Calu3 (cell line): ENCODE data around the gene CBFB. TPM values are rescaled to one million over a fixed set of nuclear protein-coding genes. Genes with fewer than 3 reads are reported as not detected.

Experiments used
- BruUV-seq: library from RNA; stranded (reverse); fragments of 400-500 nt; replicated peaks from 2 replicates; lab custom pipeline; 2021; lab: Mats Ljungman, UMichigan
- CTCF ChIA-PET: fragments of 300-600 bp; sonication (Branson Sonifier 250); formaldehyde crosslinking; loops from one replicate; lab custom pipeline; 2022; ENCODE audit warnings: antibody characterized with exemption; lab: Charles Lee
- DNase-seq: peaks from one replicate; pipeline ENCODE4 v3.0.0; 2022
- H3K27ac Mint-ChIP-seq: one replicate; pipeline ENCODE4 v1.8.0; 2022; ENCODE audit warnings: mixed read lengths; ENCODE audit not compliant: unreplicated experiment
- H3K27me3 Mint-ChIP-seq: one replicate; pipeline ENCODE4 v1.8.0; 2022; ENCODE audit warnings: mixed read lengths; ENCODE audit not compliant: unreplicated experiment
- H3K36me3 Mint-ChIP-seq: one replicate; pipeline ENCODE4 v1.8.0; 2022; ENCODE audit warnings: mild to moderate bottlenecking, moderate library complexity, mixed read lengths; ENCODE audit not compliant: insufficient read depth, unreplicated experiment
- H3K4me1 Mint-ChIP-seq: one replicate; pipeline ENCODE4 v1.8.0; 2022; ENCODE audit warnings: mild to moderate bottlenecking, low read depth, mixed read lengths; ENCODE audit not compliant: unreplicated experiment
- H3K4me3 Mint-ChIP-seq: one replicate; pipeline ENCODE4 v1.8.0; 2022; ENCODE audit warnings: mild to moderate bottlenecking, low read depth, moderate library complexity, mixed read lengths; ENCODE audit not compliant: unreplicated experiment
- H3K9me3 Mint-ChIP-seq: one replicate; pipeline ENCODE4 v1.8.0; 2022; ENCODE audit warnings: low read depth, mixed read lengths; ENCODE audit not compliant: unreplicated experiment
- CTCF ChIP-seq: fragments of 200-600 bp; IDR thresholded peaks from one replicate; pipeline ENCODE4 v1.8.0; 2022; ENCODE audit warnings: antibody characterized with exemption; ENCODE audit not compliant: unreplicated experiment
- intact Hi-C: fragments of 100-400 bp; cut with micrococcal nuclease; formaldehyde crosslinking; loops from one replicate; pipeline ENCODE4 v1.10.0; 2022; ENCODE audit not compliant: unreplicated experiment
- total RNA-seq: library from RNA; stranded (reverse); gene quantifications from 2 replicates; pipeline ENCODE4 v1.2.3, GENCODE V29; 2022

CBFB gene
- total RNA-seq, 1 experiment from 2014 or later: 116 TPM

DNA sequence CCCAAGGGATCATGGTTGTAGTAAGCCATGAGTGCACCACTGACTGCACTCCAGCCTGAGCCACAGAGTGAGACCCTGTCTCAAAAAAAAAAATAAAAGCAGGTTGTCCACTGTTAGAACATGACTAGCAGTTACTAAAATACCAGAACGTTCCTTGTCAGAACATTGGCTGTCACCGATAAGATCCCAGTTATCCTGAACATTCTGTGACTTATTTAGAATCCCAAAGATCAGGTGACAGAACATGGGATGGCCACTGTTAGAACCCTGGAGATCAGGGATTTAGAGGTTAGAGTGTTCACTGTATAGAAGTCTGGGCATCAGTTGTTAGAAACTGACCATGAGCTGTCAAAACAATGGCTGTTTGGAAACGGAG is 32.0 kb upstream of the CBFB start:
- Mint-ChIP-seq H3K27me3 (peaks cover 22% of the 10 kb centered on the region), H3K27ac (no peak overlapping the region), H3K4me1 (no peaks in the 10 kb centered on the region), H3K9me3 (no peaks in the 10 kb centered on the region), H3K36me3 (no peaks in the 10 kb centered on the region), H3K4me3 (no peak overlapping the region)
- intact Hi-C loops: no loop called here
- BruUV-seq: no TSS peak
- TF ChIP-seq CTCF: no peak
- no peak for DNase-seq
- CTCF ChIA-PET: interaction anchor here (0.5 kb wide), 1 partner anchor 25 kb away, joined by 6 read pairs; no protein-coding TSS in a partner anchor

DNA sequence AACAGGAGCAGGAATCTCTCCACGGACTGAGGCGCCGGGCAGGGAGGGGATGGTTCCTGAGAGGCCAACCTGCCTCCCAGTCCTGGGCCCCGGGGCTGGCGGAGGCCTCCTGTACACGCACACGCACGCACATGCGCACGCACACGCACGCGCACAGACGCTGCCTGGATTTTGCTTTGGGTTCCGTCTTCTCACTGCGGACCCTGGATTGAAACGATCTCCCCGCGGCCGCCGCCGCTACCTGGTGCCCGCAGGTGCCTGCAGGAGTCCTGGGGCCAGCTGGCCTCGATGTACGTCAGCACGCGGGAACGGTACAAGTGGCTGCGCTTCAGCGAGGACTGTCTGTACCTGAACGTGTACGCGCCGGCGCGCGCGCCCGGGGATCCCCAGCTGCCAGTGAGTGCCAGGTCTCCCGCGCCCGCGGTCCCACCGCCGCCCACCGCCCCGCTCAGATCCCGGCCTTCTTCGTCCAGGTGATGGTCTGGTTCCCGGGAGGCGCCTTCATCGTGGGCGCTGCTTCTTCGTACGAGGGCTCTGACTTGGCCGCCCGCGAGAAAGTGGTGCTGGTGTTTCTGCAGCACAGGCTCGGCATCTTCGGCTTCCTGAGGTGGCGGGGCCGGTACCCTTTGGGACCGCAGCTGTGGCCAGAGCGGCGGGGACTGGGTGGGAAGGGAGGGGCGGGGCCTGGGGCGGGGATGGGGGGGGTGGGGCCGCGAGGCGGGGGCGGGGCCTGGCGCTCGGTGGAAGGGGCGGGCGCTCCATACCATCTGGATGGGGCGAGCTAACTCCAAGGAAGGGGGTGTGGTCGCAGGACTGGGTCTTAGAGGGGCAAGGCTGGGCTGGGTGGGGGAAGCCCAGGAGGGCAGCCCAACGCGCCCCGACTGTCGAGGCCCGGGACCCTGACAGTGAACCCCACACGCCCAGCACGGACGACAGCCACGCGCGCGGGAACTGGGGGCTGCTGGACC is 28.3 kb upstream of the CBFB start:
- H3K27ac Mint-ChIP-seq: no peak overlapping the region
- intact Hi-C loops: no loop called here
- H3K9me3 Mint-ChIP-seq: no peaks in the 10 kb centered on the region
- CTCF ChIA-PET: no interaction called here
- H3K27me3 Mint-ChIP-seq: peaks cover 49% of the 10 kb centered on the region
- no peaks in the 10 kb centered on the region for H3K4me1 Mint-ChIP-seq
- no peaks in the 10 kb centered on the region for H3K36me3 Mint-ChIP-seq
- BruUV-seq: no TSS peak
- no peak overlapping the region for H3K4me3 Mint-ChIP-seq
- DNase-seq: no peak
- no peak for TF ChIP-seq CTCF

- no peaks in the 10 kb centered on the region for H3K9me3 Mint-ChIP-seq
- peaks cover 59% of the 10 kb centered on the region for H3K27me3 Mint-ChIP-seq
- no peak for TF ChIP-seq CTCF
- no peak overlapping the region for H3K4me3 Mint-ChIP-seq
- no peaks in the 10 kb centered on the region for H3K4me1 Mint-ChIP-seq
- no peak overlapping the region for H3K27ac Mint-ChIP-seq
- no TSS peak for BruUV-seq
- intact Hi-C loops: no loop called here
- CTCF ChIA-PET: no interaction called here
- no peaks in the 10 kb centered on the region for H3K36me3 Mint-ChIP-seq
- no peak for DNase-seq
These were observed 27.2 kb upstream of the CBFB start for GRCh38 chr16:67001726-67002125.

DNA sequence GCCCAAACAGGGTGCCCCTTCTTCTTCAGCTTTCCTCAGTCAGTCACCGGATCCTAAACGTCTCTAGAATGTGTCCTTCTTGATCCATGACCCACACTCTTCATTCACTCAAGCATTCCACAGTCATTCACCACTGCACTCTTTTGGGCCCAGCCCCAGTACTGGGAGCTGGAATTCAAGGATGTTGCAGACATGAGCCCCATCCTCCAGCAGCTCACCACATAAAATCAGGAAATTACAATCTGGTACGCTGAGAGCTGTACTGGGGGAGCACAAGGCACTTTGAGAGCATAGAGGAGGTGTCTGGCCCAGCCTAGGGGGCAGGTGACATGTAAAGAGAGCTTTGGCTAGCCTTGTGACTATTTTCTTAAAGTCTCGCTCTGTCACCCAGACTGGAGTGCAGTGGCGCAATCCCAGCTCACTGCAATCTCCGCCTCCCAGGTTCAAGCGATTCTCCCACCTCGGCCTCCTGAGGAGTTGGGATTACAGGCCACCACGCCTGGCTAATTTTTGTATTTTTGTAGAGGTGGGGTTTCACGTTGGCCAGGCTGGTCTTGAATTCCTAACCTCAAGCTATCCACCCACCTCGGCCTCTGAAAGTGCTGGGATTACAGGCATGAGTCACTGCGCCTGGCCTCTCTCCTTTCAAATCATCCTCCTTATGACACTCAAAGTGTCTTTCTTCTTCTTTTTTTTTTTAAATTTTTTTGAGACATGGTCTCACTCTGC is 21.9 kb upstream of the CBFB start:
- DNase-seq: no peak
- no peak overlapping the region for H3K27ac Mint-ChIP-seq
- H3K27me3 Mint-ChIP-seq: peaks cover 88% of the 10 kb centered on the region
- no peaks in the 10 kb centered on the region for H3K9me3 Mint-ChIP-seq
- CTCF ChIA-PET: no interaction called here
- intact Hi-C loops: no loop called here
- no peak overlapping the region for H3K4me3 Mint-ChIP-seq
- H3K4me1 Mint-ChIP-seq: no peaks in the 10 kb centered on the region
- TF ChIP-seq CTCF: no peak
- no TSS peak for BruUV-seq
- no peaks in the 10 kb centered on the region for H3K36me3 Mint-ChIP-seq
